ENCODE data around the gene SLC23A2.
"Not testable (repeated sequence)": the region's sequence is repeated elsewhere in the genome, so short reads cannot be mapped to it uniquely, and the experiment has no call there.

SLC23A2 gene

DNA sequence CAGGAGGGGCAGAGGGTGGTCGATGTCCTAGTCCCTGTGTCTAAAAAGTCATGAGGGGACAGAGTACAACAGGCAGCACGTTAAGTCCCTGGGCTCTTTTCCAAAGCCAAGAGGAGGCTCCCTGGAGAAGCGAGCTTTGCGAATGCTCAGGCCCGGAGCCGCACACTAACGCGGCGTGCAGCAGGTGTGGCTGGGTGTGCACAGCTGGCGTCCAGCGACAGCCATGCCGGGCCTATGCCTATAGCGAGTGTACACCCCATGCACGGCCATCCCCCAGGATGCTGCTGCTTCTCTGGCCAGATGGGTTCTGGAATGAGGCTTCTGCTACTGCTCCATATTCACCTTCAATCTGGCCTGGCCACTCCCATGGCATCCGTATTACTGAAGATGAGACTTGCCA lies 148.3 kb downstream of the SLC23A2 start:
- TF ChIP-seq EZH2phosphoT487 (IDR thresholded peaks at IDR 0.05; ENCODE audit: low read depth): no peak
- TF ChIP-seq, protein P1, sequence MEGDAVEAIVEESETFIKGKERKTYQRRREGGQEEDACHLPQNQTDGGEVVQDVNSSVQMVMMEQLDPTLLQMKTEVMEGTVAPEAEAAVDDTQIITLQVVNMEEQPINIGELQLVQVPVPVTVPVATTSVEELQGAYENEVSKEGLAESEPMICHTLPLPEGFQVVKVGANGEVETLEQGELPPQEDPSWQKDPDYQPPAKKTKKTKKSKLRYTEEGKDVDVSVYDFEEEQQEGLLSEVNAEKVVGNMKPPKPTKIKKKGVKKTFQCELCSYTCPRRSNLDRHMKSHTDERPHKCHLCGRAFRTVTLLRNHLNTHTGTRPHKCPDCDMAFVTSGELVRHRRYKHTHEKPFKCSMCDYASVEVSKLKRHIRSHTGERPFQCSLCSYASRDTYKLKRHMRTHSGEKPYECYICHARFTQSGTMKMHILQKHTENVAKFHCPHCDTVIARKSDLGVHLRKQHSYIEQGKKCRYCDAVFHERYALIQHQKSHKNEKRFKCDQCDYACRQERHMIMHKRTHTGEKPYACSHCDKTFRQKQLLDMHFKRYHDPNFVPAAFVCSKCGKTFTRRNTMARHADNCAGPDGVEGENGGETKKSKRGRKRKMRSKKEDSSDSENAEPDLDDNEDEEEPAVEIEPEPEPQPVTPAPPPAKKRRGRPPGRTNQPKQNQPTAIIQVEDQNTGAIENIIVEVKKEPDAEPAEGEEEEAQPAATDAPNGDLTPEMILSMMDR (IDR thresholded peaks at IDR 0.05; ENCODE audit: low read depth, low read length): no peak
- H3K27me3 ChIP-seq (ENCODE audit: low read depth, low read length): no peaks in the 10 kb centered on the region
- no peak overlapping the region for H3K9ac ChIP-seq (ENCODE audit: low read length)
- no peak overlapping the region for H3K27ac ChIP-seq (ENCODE audit: low read length)
- no peaks in the 10 kb centered on the region for H3K79me2 ChIP-seq (ENCODE audit: low read length)
- H2AFZ ChIP-seq (ENCODE audit: low read depth, low read length): no peak overlapping the region
- no peak overlapping the region for H3K4me2 ChIP-seq (ENCODE audit: low read length)
- H3K4me1 ChIP-seq (ENCODE audit: low read length): peaks cover 5% of the 10 kb centered on the region
- no peak overlapping the region for H3K4me3 ChIP-seq (ENCODE audit: low read length)
- peaks cover 42% of the 10 kb centered on the region for H3K36me3 ChIP-seq (replicated peaks; ENCODE audit: low read depth, low read length)
- no peaks in the 10 kb centered on the region for H3K9me3 ChIP-seq (ENCODE audit: insufficient read depth, low read length)
- no peaks in the 10 kb centered on the region for H4K20me1 ChIP-seq (ENCODE audit: insufficient read depth, low read length)

DNA sequence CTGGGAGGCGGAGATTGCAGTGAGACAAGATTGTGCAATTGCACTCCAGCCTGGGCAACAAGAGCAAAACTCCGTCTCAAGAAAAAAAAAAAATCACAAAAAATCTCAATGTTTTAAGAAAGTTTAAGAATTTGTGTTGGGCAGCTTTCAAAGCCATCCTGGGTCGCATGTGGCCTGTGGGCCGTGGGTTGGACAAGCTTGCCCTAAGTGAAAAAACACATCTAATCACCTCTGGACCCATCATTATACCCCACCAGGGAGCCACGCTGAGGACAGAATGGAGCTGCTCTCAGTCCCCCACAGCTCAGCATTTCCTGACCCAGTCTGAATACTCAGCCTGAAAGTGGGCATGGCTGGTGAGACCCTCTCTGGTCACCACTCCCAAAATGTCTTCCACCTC lies 150.3 kb downstream of the SLC23A2 start:
- Histone ChIP-seq H2AFZ (ENCODE audit: low read depth, low read length) (no peak overlapping the region), H3K27ac (ENCODE audit: low read length) (no peak overlapping the region), H3K9me3 (ENCODE audit: insufficient read depth, low read length) (no peaks in the 10 kb centered on the region), H3K79me2 (ENCODE audit: low read length) (no peaks in the 10 kb centered on the region), H3K27me3 (ENCODE audit: low read depth, low read length) (no peaks in the 10 kb centered on the region), H3K4me2 (ENCODE audit: low read length) (no peak overlapping the region), H3K4me1 (ENCODE audit: low read length) (peaks cover 19% of the 10 kb centered on the region), H3K9ac (ENCODE audit: low read length) (no peak overlapping the region), H3K36me3 (replicated peaks; ENCODE audit: low read depth, low read length) (peaks cover 42% of the 10 kb centered on the region), H3K4me3 (ENCODE audit: low read length) (no peak overlapping the region), H4K20me1 (ENCODE audit: insufficient read depth, low read length) (no peaks in the 10 kb centered on the region)
- no peak for TF ChIP-seq EZH2phosphoT487 (IDR thresholded peaks at IDR 0.05; ENCODE audit: low read depth)
- TF ChIP-seq, protein P1 (IDR thresholded peaks at IDR 0.05; ENCODE audit: low read depth, low read length): no peak

DNA sequence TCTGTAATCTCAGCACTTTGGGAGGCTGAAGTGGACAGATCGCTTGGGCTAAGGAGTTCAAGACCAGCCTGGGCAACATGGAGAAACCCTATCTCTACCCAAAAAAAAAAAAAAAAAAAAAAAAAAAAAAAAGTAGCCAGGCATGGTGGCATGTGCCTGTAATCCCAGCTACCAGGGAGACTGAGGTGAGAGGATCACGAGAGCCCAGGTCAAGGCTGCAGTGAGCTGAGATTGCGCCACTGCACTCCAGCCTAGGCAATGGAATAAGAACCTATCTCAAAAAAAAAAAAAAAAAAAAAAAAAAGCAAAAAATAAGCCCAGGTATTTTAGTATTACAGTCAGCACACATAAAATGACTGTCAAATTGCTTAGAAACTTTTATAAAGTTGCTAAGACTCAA lies 152.5 kb downstream of the SLC23A2 start:
- not testable (repeated sequence) for H2AFZ ChIP-seq (ENCODE audit: low read depth, low read length); H3K9me3 ChIP-seq (ENCODE audit: insufficient read depth, low read length); H3K9ac ChIP-seq (ENCODE audit: low read length); H4K20me1 ChIP-seq (ENCODE audit: insufficient read depth, low read length); H3K4me2 ChIP-seq (ENCODE audit: low read length); H3K27me3 ChIP-seq (ENCODE audit: low read depth, low read length); H3K79me2 ChIP-seq (ENCODE audit: low read length); H3K4me3 ChIP-seq (ENCODE audit: low read length); H3K27ac ChIP-seq (ENCODE audit: low read length)
- Histone ChIP-seq H3K36me3 (replicated peaks; ENCODE audit: low read depth, low read length) (peaks cover 32% of the 10 kb centered on the region), H3K4me1 (ENCODE audit: low read length) (peaks cover 31% of the 10 kb centered on the region)

DNA sequence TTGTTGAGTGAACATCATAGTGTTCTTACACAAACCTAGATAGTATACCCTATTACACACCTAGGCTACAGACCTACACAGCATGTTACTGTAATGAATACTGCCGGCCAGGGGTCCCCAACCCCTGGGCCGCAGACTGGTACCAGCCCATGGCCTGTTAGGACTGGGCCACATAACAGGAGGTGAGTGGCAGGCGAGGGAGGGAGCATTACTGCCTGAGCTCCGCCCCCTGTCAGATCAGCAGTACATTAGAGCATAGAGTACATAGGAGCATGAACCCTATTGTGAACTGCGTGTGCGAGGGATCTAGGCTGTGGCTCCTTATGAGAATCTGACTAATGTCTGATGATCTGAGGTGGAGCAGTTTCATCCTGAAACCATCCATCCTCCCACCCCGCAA lies 153.3 kb downstream of the SLC23A2 start:
- H3K36me3 ChIP-seq (replicated peaks; ENCODE audit: low read depth, low read length): peaks cover 25% of the 10 kb centered on the region
- TF ChIP-seq, protein P1 (IDR thresholded peaks at IDR 0.05; ENCODE audit: low read depth, low read length): no peak
- TF ChIP-seq EZH2phosphoT487 (IDR thresholded peaks at IDR 0.05; ENCODE audit: low read depth): no peak

DNA sequence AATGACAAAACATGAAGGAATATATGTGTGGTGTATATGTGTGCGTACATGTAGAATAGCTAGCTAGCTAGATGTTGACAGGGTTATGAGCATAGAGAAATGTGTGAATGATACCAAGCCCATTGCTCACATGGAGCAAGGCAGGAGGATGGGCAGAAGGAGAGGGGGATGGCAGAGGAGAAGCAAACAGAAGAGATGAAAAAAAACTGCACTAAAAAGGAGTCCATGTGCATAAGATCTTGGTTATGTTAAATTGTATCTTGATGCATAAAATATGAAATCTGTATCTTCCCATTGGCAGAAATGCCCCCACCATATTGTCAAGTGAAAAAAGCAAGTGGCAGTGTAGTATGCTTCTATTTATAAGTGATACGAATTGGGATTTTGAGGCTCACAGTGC lies 154.5 kb downstream of the SLC23A2 start:
- H3K79me2 ChIP-seq (ENCODE audit: low read length): no peaks in the 10 kb centered on the region
- H2AFZ ChIP-seq (ENCODE audit: low read depth, low read length): no peak overlapping the region
- H3K4me3 ChIP-seq (ENCODE audit: low read length): no peak overlapping the region
- peaks cover 39% of the 10 kb centered on the region for H3K4me1 ChIP-seq (ENCODE audit: low read length)
- TF ChIP-seq EZH2phosphoT487 (IDR thresholded peaks at IDR 0.05; ENCODE audit: low read depth): no peak
- TF ChIP-seq, protein P1 (IDR thresholded peaks at IDR 0.05; ENCODE audit: low read depth, low read length): no peak
- peaks cover 22% of the 10 kb centered on the region for H3K36me3 ChIP-seq (replicated peaks; ENCODE audit: low read depth, low read length)
- no peak overlapping the region for H3K9ac ChIP-seq (ENCODE audit: low read length)
- peak overlapping the region; percentile 36 for H3K27ac ChIP-seq (ENCODE audit: low read length)
- peak overlapping the region; percentile 63 for H3K4me2 ChIP-seq (ENCODE audit: low read length)
- H4K20me1 ChIP-seq (ENCODE audit: insufficient read depth, low read length): no peaks in the 10 kb centered on the region
- no peaks in the 10 kb centered on the region for H3K27me3 ChIP-seq (ENCODE audit: low read depth, low read length)
- peaks cover 6% of the 10 kb centered on the region; the same call in 1 of the 2 replicates for H3K9me3 ChIP-seq (ENCODE audit: insufficient read depth, low read length)

More for the DNA sequence above, 153.3 kb downstream of the SLC23A2 start:
- peak overlapping the region; percentile 36; the same call in 1 of the 2 replicates for H3K27ac ChIP-seq (ENCODE audit: low read length)
- no peaks in the 10 kb centered on the region for H3K79me2 ChIP-seq (ENCODE audit: low read length)
- no peaks in the 10 kb centered on the region for H4K20me1 ChIP-seq (ENCODE audit: insufficient read depth, low read length)
- H3K4me2 ChIP-seq (ENCODE audit: low read length): peak overlapping the region; percentile 63
- peaks cover 30% of the 10 kb centered on the region for H3K4me1 ChIP-seq (ENCODE audit: low read length)
- H3K4me3 ChIP-seq (ENCODE audit: low read length): peak overlapping the region; percentile 25; the same call in 1 of the 2 replicates
- H3K9me3 ChIP-seq (ENCODE audit: insufficient read depth, low read length): peaks cover 6% of the 10 kb centered on the region; the same call in 1 of the 2 replicates
- no peaks in the 10 kb centered on the region for H3K27me3 ChIP-seq (ENCODE audit: low read depth, low read length)
- H3K9ac ChIP-seq (ENCODE audit: low read length): no peak overlapping the region
- H2AFZ ChIP-seq (ENCODE audit: low read depth, low read length): no peak overlapping the region
